Smooth muscle cell (in vitro differentiated cells): ENCODE results near the gene S1PR4. TPM values are rescaled to one million over a fixed set of nuclear protein-coding genes. Genes with fewer than 3 reads are reported as not detected.

Experiments used
- DNase-seq: peaks from one replicate; lab custom pipeline; 2025; ENCODE audit not compliant: unreplicated experiment; lab: John Stamatoyannopoulos, UW
- H2AFZ ChIP-seq: fragments of 200-600 bp; sonication (generic); 2 replicates; pipeline ENCODE4 v1.6.0; 2016; ENCODE audit warnings: antibody characterized with exemption, low read depth, mild to moderate bottlenecking
- H3F3A ChIP-seq: fragments of 200-600 bp; sonication (generic); 2 replicates; pipeline ENCODE4 v1.6.0; 2017; ENCODE audit warnings: antibody characterized with exemption, low read depth
- H3K27ac ChIP-seq: fragments of 200-600 bp; sonication (generic); 2 replicates; pipeline ENCODE4 v1.5.1; 2016; ENCODE audit warnings: low read depth, mild to moderate bottlenecking
- H3K27me3 ChIP-seq: fragments of 200-600 bp; sonication (generic); 2 replicates; pipeline ENCODE4 v1.6.1; 2016; ENCODE audit warnings: low read depth, mild to moderate bottlenecking
- H3K36me3 ChIP-seq: fragments of 200-600 bp; sonication (generic); 2 replicates; pipeline ENCODE4 v1.5.1; 2016; ENCODE audit warnings: low read depth
- H3K4me1 ChIP-seq: fragments of 200-600 bp; sonication (generic); 2 replicates; pipeline ENCODE4 v1.5.1; 2016; ENCODE audit warnings: low read depth
- H3K4me2 ChIP-seq: fragments of 200-600 bp; sonication (generic); 2 replicates; pipeline ENCODE4 v1.6.0; 2016; ENCODE audit warnings: mild to moderate bottlenecking
- H3K4me3 ChIP-seq: fragments of 200-600 bp; sonication (generic); 2 replicates; pipeline ENCODE4 v1.5.1; 2016; ENCODE audit warnings: mild to moderate bottlenecking
- H3K79me2 ChIP-seq: fragments of 200-600 bp; sonication (generic); 2 replicates; pipeline ENCODE4 v1.6.0; 2016; ENCODE audit warnings: low read depth, mild to moderate bottlenecking
- H3K9ac ChIP-seq: fragments of 200-600 bp; sonication (generic); 2 replicates; pipeline ENCODE4 v1.6.0; 2016; ENCODE audit warnings: low read depth
- H3K9me3 ChIP-seq: fragments of 200-600 bp; sonication (generic); replicated peaks from 2 replicates; pipeline ENCODE4 v1.5.1; 2016; ENCODE audit warnings: low read depth
- H4K20me1 ChIP-seq: fragments of 200-600 bp; sonication (generic); 2 replicates; pipeline ENCODE4 v1.6.0; 2016; ENCODE audit warnings: low read depth
- WGBS: methylation state at CpG from one replicate; pipeline ENCODE4 v1.1.7; 2016; ENCODE audit warnings: low lambda C conversion rate; 5-methylcytosine and 5-hydroxymethylcytosine counted together
- polyA plus RNA-seq: library from polyadenylated mRNA; unstranded; fragments of >200 nt; fragmentation: Nextera tagmentation; extraction: Ambion mirVana; gene quantifications from 2 replicates; pipeline ENCODE4 v1.2.1, GENCODE V29; 2016
- total RNA-seq: library from RNA; depleted of rRNA; stranded (reverse); fragments of >200 nt; gene quantifications from 2 replicates; pipeline ENCODE4 v1.2.3, GENCODE V29; 2014
- TF ChIP-seq, protein P1 (sequence below): fragments of 200-600 bp; sonication (generic); IDR thresholded peaks from 2 replicates; pipeline ENCODE4 v1.5.1; 2017; ENCODE audit warnings: borderline replicate concordance, mild to moderate bottlenecking, antibody characterized with exemption; ENCODE audit not compliant: insufficient read depth, poor library complexity, severe bottlenecking

Gene S1PR4
- total and polyA plus RNA-seq, 2 experiments from 2014 or later, result not detected

DNA sequence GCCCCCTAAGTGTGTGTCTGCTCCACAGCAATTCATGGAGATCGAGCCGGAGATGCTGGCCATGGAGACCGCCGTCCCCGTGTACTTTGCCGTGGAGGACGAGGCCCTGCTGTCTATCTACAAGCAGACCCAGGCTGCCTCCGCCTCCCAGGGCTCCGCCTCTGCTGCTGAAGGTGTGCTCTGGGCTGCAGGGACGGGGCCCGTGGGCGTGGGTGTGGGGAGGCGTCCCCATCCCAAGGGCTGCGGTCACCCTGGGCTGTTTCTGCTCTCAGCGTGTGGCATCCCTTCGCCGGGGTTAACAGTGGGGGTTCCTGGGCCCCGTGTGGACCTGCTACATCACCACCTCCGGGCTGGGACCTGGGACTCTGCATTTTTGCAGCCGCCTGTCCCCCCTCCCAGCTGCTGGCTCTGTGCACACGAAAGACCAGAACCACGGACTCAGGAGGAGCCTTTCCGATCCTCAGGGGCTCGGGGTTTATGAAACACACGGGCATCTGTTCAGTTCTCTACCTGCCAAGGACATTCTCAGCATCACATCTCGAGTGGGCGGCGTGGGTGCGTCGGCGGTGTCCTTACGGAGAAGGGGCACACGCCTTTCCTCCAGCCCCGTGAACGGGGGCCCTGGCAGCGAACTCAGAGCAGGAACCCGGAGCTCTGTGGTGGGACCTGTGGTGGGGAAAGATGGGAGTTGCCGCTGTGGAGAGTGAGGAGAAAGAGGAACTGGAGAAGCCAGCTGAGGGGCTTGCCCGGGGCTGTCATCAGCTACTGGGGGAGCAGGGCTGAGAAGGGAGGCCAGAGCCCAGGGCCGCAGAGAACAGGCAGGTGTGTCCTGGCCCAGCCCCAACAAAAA is 14.9 kb downstream of the S1PR4 start:
- Histone ChIP-seq H2AFZ (no peak overlapping the region), H3K79me2 (peaks cover 28% of the 10 kb centered on the region), H3K36me3 (no peaks in the 10 kb centered on the region), H3K9ac (no peak overlapping the region), H3K27me3 (no peaks in the 10 kb centered on the region), H3K4me3 (no peak overlapping the region), H3K9me3 (no peaks in the 10 kb centered on the region), H3F3A (no peaks in the 10 kb centered on the region), H3K27ac (no peak overlapping the region), H3K4me1 (no peaks in the 10 kb centered on the region), H4K20me1 (peaks cover 21% of the 10 kb centered on the region), H3K4me2 (no peak overlapping the region)
- 97% methylated on average over 40 of the region's 40 CpGs for WGBS
- no peak for DNase-seq
- TF ChIP-seq, protein P1, sequence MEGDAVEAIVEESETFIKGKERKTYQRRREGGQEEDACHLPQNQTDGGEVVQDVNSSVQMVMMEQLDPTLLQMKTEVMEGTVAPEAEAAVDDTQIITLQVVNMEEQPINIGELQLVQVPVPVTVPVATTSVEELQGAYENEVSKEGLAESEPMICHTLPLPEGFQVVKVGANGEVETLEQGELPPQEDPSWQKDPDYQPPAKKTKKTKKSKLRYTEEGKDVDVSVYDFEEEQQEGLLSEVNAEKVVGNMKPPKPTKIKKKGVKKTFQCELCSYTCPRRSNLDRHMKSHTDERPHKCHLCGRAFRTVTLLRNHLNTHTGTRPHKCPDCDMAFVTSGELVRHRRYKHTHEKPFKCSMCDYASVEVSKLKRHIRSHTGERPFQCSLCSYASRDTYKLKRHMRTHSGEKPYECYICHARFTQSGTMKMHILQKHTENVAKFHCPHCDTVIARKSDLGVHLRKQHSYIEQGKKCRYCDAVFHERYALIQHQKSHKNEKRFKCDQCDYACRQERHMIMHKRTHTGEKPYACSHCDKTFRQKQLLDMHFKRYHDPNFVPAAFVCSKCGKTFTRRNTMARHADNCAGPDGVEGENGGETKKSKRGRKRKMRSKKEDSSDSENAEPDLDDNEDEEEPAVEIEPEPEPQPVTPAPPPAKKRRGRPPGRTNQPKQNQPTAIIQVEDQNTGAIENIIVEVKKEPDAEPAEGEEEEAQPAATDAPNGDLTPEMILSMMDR, result no peak

DNA sequence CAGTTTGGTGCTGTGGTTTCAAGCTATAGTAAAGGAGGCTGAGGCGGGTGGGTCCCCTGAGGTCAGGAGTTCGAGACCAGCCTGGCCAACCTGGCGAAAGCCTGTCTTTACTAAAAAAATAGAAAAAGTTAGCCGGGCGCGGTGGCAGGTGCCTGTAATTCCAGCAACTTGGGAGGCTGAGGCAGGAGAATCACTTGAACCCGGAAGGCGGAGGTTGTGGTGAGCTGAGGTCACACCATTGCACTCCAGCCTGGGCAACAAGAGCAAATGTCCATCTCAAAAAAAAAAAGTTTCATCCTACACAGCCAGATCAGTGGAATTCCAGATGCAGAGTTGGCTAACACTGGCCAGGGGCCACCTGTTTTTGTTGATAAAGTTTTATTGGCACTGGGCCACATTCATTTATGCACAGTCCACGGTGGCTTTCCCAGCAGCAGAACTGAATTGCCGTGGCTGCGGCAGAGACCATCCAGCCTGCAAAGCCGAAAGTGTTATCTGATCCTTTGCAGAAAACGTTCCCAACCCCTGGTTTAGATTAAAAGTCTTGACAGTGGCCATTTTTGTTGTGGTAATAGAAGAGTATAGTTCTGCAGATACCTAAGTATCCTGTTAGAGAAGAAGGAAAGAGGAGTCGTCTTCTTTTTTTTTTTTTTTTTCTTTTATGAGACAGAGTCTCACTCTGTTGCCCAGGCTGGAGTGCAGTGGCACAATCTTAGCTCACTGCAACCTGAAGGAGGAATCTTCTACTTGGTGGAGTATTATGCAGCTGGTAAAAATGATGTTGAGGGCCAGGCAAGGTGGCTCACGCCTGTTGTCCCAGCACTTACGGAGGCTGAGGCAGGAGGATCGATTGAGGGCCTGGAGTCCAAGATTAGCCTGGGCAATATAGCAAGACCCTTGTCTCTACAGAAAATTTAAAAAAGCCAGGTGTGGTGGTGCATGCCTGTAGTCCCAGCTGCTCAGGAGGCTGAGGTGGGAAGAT is 15.8 kb downstream of the S1PR4 start:
- H3K36me3 ChIP-seq, result no peaks in the 10 kb centered on the region
- H3K4me3 ChIP-seq, result no peak overlapping the region
- WGBS, result 98% methylated on average over 17 of the region's 17 CpGs
- no peak overlapping the region for H3K27ac ChIP-seq
- no peaks in the 10 kb centered on the region for H3F3A ChIP-seq
- peaks cover 18% of the 10 kb centered on the region for H4K20me1 ChIP-seq
- H3K27me3 ChIP-seq, result no peaks in the 10 kb centered on the region
- no peak for DNase-seq
- H3K4me2 ChIP-seq, result no peak overlapping the region
- TF ChIP-seq, protein P1, result no peak
- H3K9ac ChIP-seq, result no peak overlapping the region
- H3K4me1 ChIP-seq, result no peaks in the 10 kb centered on the region
- no peak overlapping the region for H2AFZ ChIP-seq
- peaks cover 20% of the 10 kb centered on the region for H3K79me2 ChIP-seq
- H3K9me3 ChIP-seq, result no peaks in the 10 kb centered on the region

DNA sequence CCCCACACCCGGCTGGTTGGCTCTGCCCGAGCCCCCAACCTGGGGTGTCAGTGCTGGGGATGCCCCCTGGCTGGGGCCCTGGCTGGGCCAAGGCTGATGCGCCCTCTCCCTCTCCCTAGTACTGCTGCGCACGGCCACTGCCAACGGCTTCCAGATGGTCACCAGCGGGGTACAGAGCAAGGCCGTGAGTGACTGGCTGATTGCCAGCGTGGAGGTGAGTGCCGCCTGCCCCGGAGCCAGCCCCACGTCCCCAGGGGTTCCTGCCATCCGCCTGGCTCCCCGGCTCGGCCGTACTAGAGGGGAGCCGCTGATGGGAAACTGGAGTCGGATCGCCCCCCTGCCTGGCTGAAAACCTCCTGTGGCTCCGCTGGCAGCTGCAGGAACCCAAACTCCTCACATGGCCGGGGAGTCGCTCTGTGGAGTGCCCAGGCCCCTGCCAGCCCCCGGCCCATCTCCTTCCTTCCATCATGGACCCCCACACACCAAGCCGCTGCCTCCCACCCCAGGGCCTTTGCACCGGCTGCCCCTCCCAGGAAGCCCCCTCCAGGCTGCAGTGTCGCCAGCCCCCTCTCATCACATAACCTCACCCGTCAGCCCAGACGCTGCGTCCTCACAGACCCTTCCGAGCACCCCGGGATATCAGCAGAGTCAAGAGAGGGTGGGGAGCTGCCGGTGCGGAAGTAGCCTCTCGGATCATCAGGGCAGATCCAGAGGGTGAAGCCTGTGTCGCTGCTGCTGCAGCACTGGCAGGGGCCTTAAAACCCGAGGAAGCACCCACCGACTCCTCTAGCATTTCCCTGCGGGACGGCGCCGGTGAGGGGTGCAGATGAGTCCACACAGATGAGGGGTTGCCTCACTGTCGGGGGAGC is 17.7 kb downstream of the S1PR4 start:
- H3K9ac ChIP-seq, result no peak overlapping the region
- no peaks in the 10 kb centered on the region for H3K36me3 ChIP-seq
- no peak overlapping the region for H3K4me3 ChIP-seq
- no peak overlapping the region for H3K4me2 ChIP-seq
- H3K79me2 ChIP-seq, result peaks cover 7% of the 10 kb centered on the region
- no peaks in the 10 kb centered on the region for H3F3A ChIP-seq
- DNase-seq, result no peak
- peaks cover 2% of the 10 kb centered on the region for H4K20me1 ChIP-seq
- no peak overlapping the region for H3K27ac ChIP-seq
- no peaks in the 10 kb centered on the region for H3K4me1 ChIP-seq
- H3K9me3 ChIP-seq, result no peaks in the 10 kb centered on the region
- WGBS, result 97% methylated on average over 38 of the region's 42 CpGs
- TF ChIP-seq, protein P1, result no peak
- H3K27me3 ChIP-seq, result no peaks in the 10 kb centered on the region
- no peak overlapping the region for H2AFZ ChIP-seq
